GM03348 (cell line): Measurements from ENCODE around the gene MAP4K4.
"Not testable (repeated sequence)": the region's sequence is repeated elsewhere in the genome, so short reads cannot be mapped to it uniquely, and the experiment has no call there.

Experiments used
- DNase-seq: peaks from one replicate; pipeline ENCODE4 v3.0.0; 2012; ENCODE audit warnings: low spot score

Gene MAP4K4

GRCh38 chr2:101768556-101769220, 71.2 kb downstream of the MAP4K4 start:
- no peak for DNase-seq

- DNase-seq: not testable (repeated sequence)
Measured at GRCh38 chr2:101769726-101770125, 72.2 kb downstream of the MAP4K4 start.

GRCh38 chr2:101770726-101771125, 73.2 kb downstream of the MAP4K4 start:
- DNase-seq: peak; percentile 20

GRCh38 chr2:101771227-101771902, 73.9 kb downstream of the MAP4K4 start:
- no peak for DNase-seq

GRCh38 chr2:101771910-101772321, 74.4 kb downstream of the MAP4K4 start:
- no peak for DNase-seq

- no peak for DNase-seq
Measured at GRCh38 chr2:101773137-101773536, 75.6 kb downstream of the MAP4K4 start.

GRCh38 chr2:101773961-101774360, 76.5 kb downstream of the MAP4K4 start:
- not testable (repeated sequence) for DNase-seq

- DNase-seq: no peak
Measured at GRCh38 chr2:101775092-101775491, 77.6 kb downstream of the MAP4K4 start.

GRCh38 chr2:101775636-101776035, 78.1 kb downstream of the MAP4K4 start:
- no peak for DNase-seq

- DNase-seq: no peak
Measured at GRCh38 chr2:101776172-101777043, 78.9 kb downstream of the MAP4K4 start.

GRCh38 chr2:101777337-101777736, 79.8 kb downstream of the MAP4K4 start:
- DNase-seq: no peak

GRCh38 chr2:101778102-101778501, 80.6 kb downstream of the MAP4K4 start:
- DNase-seq: no peak

- DNase-seq: no peak
Measured at GRCh38 chr2:101779190-101779589, 81.7 kb downstream of the MAP4K4 start.

- no peak for DNase-seq
Measured at GRCh38 chr2:101779656-101780055, 82.1 kb downstream of the MAP4K4 start.

GRCh38 chr2:101781326-101781725, 83.8 kb downstream of the MAP4K4 start:
- DNase-seq: no peak

- no peak for DNase-seq
Measured at GRCh38 chr2:101781791-101782426, 84.4 kb downstream of the MAP4K4 start.

- DNase-seq: no peak
Measured at GRCh38 chr2:101782427-101782792, 84.9 kb downstream of the MAP4K4 start.

GRCh38 chr2:101787097-101787496, 89.6 kb downstream of the MAP4K4 start:
- no peak for DNase-seq

GRCh38 chr2:101788565-101788964, 91.1 kb downstream of the MAP4K4 start:
- no peak for DNase-seq

GRCh38 chr2:101788995-101789970, 91.8 kb downstream of the MAP4K4 start:
- DNase-seq: no peak

- DNase-seq: no peak
Measured at GRCh38 chr2:101790416-101790815, 92.9 kb downstream of the MAP4K4 start.
